Vagina (tissue), 2 donors: Measurements from ENCODE around the gene SNRNP25.
"Not testable (repeated sequence)": the region's sequence is repeated elsewhere in the genome, so short reads cannot be mapped to it uniquely, and the experiment has no call there.

Experiments used
- POLR2AphosphoS5 ChIP-seq, 2 donors: sonication (generic); formaldehyde crosslinking; IDR thresholded peaks; one replicate each; pipeline ENCODE4 v1.9.0; 2017; ENCODE audit warnings: antibody characterized with exemption in 2 of 2, mild to moderate bottlenecking in 2 of 2, low read depth in 1 of 2; ENCODE audit not compliant: insufficient read depth in 1 of 2
- TF ChIP-seq, protein P1 (sequence below), 3 experiments: fragments of 450-650 bp in 2 of 3; fragments of 200-600 bp in 1 of 3; sonication (generic) in 1 of 3; IDR thresholded peaks; one replicate each; pipeline ENCODE4 v1.5.1; 2017 to 2019; ENCODE audit warnings: antibody characterized with exemption in 3 of 3, mild to moderate bottlenecking in 2 of 3, moderate library complexity in 2 of 3

DNA sequence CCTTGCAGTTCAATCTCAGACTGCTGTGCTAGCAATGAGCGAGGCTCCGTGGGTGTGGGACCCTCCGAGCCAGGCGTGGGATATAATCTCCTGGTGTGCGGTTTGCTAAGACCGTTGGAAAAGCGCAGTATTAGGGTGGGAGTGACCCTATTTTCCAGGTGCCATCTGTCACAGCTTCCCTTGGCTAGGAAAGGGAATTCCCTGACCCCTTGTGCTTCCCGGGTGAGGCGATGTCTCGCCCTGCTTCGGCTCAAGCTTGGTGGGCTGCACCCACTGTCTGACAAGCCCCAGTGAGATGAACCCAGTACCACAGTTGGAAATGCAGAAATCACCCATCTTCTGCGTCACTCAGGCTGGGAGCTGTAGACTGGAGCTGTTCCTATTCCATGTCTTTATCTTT, 32.7 kb upstream of the SNRNP25 start:
- TF ChIP-seq, protein P1, sequence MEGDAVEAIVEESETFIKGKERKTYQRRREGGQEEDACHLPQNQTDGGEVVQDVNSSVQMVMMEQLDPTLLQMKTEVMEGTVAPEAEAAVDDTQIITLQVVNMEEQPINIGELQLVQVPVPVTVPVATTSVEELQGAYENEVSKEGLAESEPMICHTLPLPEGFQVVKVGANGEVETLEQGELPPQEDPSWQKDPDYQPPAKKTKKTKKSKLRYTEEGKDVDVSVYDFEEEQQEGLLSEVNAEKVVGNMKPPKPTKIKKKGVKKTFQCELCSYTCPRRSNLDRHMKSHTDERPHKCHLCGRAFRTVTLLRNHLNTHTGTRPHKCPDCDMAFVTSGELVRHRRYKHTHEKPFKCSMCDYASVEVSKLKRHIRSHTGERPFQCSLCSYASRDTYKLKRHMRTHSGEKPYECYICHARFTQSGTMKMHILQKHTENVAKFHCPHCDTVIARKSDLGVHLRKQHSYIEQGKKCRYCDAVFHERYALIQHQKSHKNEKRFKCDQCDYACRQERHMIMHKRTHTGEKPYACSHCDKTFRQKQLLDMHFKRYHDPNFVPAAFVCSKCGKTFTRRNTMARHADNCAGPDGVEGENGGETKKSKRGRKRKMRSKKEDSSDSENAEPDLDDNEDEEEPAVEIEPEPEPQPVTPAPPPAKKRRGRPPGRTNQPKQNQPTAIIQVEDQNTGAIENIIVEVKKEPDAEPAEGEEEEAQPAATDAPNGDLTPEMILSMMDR (IDR thresholded peaks at IDR 0.05) = not testable (repeated sequence)
- not testable (repeated sequence) for TF ChIP-seq POLR2AphosphoS5 (IDR thresholded peaks at IDR 0.05; ENCODE audit: insufficient read depth in 1 of 2, low read depth in 1 of 2)
